Naive B cell (primary cell): Measurements from ENCODE around the gene ZP2. TPM values are rescaled to one million over a fixed set of nuclear protein-coding genes. Genes with fewer than 3 reads are reported as not detected.
"Not testable (repeated sequence)": the region's sequence is repeated elsewhere in the genome, so short reads cannot be mapped to it uniquely, and the experiment has no call there.

ENCODE experiments used
- ATAC-seq, 2 donors: fragments of 150-1000 bp; cut with Tn5 transposase; 2 replicates each; pipeline ENCODE4 v1.10.0; 2021; ENCODE audit warnings: low read depth in 2 of 2, mild to moderate bottlenecking in 2 of 2, moderate library complexity in 2 of 2
- DNase-seq: peaks from one replicate; pipeline ENCODE4 v3.0.0; 2022
- H3K27ac Mint-ChIP-seq, 6 donors: one replicate each; pipeline ENCODE4 v1.8.0; 2020 to 2022; ENCODE audit warnings: mild to moderate bottlenecking in 6 of 6, mixed read lengths in 6 of 6, moderate library complexity in 5 of 6, inconsistent platforms in 2 of 6
- H3K27me3 Mint-ChIP-seq, 3 donors: one replicate each; pipeline ENCODE4 v1.8.0; 2021 to 2022; ENCODE audit warnings: mixed read lengths in 3 of 3, mild to moderate bottlenecking in 1 of 3
- H3K36me3 Mint-ChIP-seq, 2 donors: one replicate each; pipeline ENCODE4 v1.8.0; 2020 to 2022; ENCODE audit warnings: mixed read lengths in 2 of 2, inconsistent platforms in 1 of 2, mild to moderate bottlenecking in 1 of 2
- H3K4me1 Mint-ChIP-seq, 3 donors: one replicate each; pipeline ENCODE4 v1.8.0; 2020 to 2022; ENCODE audit warnings: mixed read lengths in 3 of 3, inconsistent platforms in 1 of 3, mild to moderate bottlenecking in 1 of 3, moderate library complexity in 1 of 3
- H3K4me3 Mint-ChIP-seq, 8 donors: one replicate each; pipeline ENCODE4 v1.8.0; 2020 to 2022; ENCODE audit warnings: mild to moderate bottlenecking in 8 of 8, mixed read lengths in 8 of 8, moderate library complexity in 8 of 8, inconsistent platforms in 2 of 8
- H3K9me3 Mint-ChIP-seq, 7 donors: one replicate each; pipeline ENCODE4 v1.8.0; 2020 to 2022; ENCODE audit warnings: mixed read lengths in 7 of 7, mild to moderate bottlenecking in 5 of 7, inconsistent platforms in 2 of 7, moderate library complexity in 1 of 7
- polyA plus RNA-seq, 6 donors: library from polyadenylated mRNA; unstranded; fragments of 300-500 nt; fragmentation: Illumina TruSeq; gene quantifications; one replicate each; pipeline ENCODE4 v1.2.3, GENCODE V29; 2021; ENCODE audit warnings: low read depth in 6 of 6

Gene ZP2
- not detected for polyA plus RNA-seq

DNA sequence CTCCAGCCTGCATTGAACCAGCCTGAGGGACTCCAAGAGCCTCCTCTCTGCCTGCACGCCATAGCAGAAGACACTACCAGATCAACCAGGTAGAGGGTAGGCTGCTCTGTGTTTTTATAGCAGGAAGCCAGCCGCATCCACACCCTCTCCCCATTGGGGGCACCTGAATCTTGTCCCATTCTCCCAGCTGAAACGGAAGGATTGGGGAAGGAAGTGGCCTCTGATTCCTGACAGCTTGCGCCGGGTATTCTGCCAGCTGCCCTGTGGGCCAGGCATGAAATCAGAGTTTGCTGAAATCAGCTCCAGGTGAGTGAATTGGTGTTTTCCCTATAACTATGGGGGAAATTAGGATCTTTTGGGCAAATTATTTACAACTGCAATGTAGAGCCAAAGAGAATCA, at the start of gene ZP2:
ZP2 (minus strand) TSS at position 89 of the 400 bp plus-strand sequence; CDS start at position 62, 27 bp downstream.
- peak within 1 kb of the TSS in 1 of 8 donors; percentile 21 for H3K4me3 Mint-ChIP-seq
- no peaks in the 10 kb centered on the region for H3K4me1 Mint-ChIP-seq
- peaks cover 20 to 51% (median 27%) of the 10 kb centered on the region in 3 donors for H3K27me3 Mint-ChIP-seq
- H3K27ac Mint-ChIP-seq, result no peak within 1 kb of the TSS
- H3K36me3 Mint-ChIP-seq, result no peaks in the 10 kb centered on the region
- DNase-seq, result no peak
- H3K9me3 Mint-ChIP-seq, result no peaks in the 10 kb centered on the region
- ATAC-seq, result no peak

DNA sequence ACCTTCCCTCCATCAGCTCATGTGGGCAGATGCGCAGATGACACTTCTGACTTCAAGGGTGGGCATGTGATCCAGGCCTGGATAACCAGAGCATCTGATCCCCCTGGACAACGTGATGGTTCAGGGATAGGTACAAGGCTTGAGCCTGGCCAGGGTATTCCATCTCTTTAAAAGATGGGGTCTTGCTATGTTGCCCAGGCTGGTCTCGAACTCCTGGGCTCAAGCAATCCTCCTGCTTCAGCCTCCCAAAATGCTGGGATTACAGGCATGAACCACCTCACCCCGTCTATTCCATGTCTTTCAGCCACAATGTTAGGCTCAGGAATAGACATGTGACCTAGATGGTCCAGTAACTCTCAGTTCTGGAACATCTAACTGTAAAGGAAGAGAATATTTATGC, 45.9 kb upstream of the ZP2 start:
- Mint-ChIP-seq H3K27me3 (peaks cover 3 to 28% (median 20%) of the 10 kb centered on the region in 3 donors), H3K4me1 (peaks cover 1 to 6% (median 3%) of the 10 kb centered on the region in 3 donors), H3K9me3 (no peaks in the 10 kb centered on the region), H3K4me3 (no peak overlapping the region), H3K36me3 (peaks cover 0 to 5% of the 10 kb centered on the region in 2 donors), H3K27ac (no peak overlapping the region)
- ATAC-seq (no peak), DNase-seq (no peak)

DNA sequence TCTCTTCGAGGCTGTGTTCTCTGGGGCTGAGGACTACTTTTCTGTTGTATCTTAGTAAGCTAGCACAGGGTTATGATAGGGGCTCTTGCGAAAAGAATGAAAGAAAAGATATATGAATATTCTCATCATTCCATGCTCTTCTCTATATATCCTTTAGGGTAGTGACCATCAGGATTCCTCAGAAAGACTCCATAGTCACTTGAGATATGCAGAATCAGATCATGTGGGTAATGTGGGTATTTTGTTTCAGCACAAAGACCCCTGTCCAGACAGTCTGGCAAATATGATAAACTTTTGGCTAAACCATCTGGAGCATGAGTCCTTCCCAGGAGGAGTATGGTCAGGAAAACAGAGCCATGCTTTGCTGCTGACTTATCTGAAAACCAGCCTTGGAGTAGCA, 45.3 kb upstream of the ZP2 start:
- H3K4me1 Mint-ChIP-seq, result peaks cover 0 to 3% (median under 1%) of the 10 kb centered on the region in 3 donors
- DNase-seq (no peak), ATAC-seq (no peak)
- H3K36me3 Mint-ChIP-seq, result peaks cover 0 to 5% of the 10 kb centered on the region in 2 donors
- no peaks in the 10 kb centered on the region for H3K9me3 Mint-ChIP-seq
- H3K4me3 Mint-ChIP-seq, result no peak overlapping the region
- no peak overlapping the region for H3K27ac Mint-ChIP-seq
- peaks cover 4 to 29% (median 22%) of the 10 kb centered on the region in 3 donors for H3K27me3 Mint-ChIP-seq

DNA sequence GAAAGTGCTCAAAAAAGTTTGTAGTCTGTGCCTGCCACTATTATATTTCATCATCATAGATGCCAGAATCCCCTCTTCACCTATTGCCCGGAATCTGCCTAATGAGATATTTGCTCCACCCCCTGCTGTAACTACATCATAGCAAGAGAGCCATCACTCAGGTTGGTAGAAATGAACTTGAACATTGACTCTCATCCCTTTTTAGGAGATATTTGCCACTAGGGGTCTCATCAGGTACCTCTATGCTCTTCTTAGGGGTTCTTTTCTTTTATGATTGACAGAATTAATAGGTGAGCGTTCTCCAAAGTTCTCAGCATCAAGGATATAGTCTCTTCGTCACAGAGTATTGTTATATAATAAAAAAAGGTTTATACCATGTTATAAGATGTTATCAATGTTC, 42.1 kb upstream of the ZP2 start:
- Mint-ChIP-seq H3K4me3 (peak overlapping the region in 1 of 8 donors; percentile 1), H3K27ac (peak overlapping the region in 1 of 6 donors; percentile 44), H3K27me3 (peaks cover 8 to 31% (median 20%) of the 10 kb centered on the region in 3 donors), H3K36me3 (no peaks in the 10 kb centered on the region), H3K4me1 (peaks cover 15 to 21% (median 19%) of the 10 kb centered on the region in 3 donors), H3K9me3 (no peaks in the 10 kb centered on the region)
- ATAC-seq, result no peak
- no peak for DNase-seq

DNA sequence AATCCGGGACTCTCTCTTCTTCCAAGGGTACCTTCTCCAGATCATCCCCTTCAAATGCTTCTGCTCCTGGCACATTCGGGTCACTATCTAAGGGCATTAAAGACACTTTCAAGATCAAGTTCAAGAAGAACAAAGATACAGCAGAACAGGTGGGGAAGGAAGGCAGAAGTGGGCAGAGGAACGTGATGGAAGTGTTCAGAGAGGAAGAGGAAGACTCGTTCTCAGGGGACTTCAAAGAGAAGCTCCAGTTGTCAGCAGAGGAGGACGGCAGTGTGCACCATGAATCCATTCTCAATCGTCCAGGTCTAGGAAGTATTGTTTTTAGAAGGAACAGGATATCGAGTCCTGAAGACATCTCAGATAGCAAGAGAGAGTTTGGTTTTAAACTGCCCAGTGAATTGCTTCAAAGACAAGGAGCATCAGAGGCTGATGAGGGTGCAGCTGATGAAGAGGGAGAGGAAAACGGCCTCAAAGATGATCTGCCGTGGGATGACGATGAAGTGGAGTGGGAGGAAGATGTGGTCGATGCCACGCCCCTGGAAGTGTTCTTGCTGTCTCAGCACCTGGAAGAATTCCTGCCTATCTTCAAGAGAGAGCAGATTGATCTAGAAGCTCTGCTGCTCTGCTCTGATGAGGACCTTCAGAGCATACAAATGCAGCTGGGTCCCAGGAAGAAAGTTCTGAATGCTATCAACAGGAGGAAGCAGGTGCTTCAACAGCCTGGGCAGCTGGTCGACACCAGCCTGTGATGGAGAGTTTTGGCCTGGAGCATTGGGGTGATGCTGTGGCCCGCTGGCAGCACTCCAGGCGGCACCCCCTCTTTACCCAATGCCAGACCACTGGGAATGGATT, 38.9 kb upstream of the ZP2 start:
- Mint-ChIP-seq H3K9me3 (no peaks in the 10 kb centered on the region), H3K36me3 (no peaks in the 10 kb centered on the region), H3K4me3 (peak overlapping the region in 5 of 8 donors; percentile 22 to 75 (median 50)), H3K27me3 (peaks cover 8 to 18% (median 13%) of the 10 kb centered on the region in 3 donors), H3K4me1 (peaks cover 15 to 21% (median 19%) of the 10 kb centered on the region in 3 donors), H3K27ac (peak overlapping the region in 2 of 6 donors; percentile 6 to 14)
- ATAC-seq (peak; percentile 54 to 66), DNase-seq (no peak)

DNA sequence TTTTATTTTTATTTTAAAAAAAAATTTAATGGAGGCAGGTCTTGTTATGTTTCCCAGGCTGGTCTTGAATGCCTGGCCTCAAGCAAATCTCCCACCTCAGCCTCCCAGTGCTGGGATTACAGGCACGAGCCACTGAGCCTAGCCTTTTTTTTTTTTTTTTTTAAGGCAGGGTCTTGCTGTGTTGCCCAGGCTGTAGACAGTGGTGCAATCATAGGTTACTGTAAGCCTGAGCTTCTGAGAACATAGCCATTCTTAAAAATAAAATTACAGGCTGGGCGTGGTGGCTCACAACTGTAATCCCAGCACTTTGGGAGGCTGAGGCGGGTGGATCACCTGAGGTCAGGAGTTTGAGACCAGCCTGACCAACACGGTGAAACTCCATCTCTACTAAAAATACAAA, 36.8 kb upstream of the ZP2 start:
- Mint-ChIP-seq H3K27me3 (peaks cover 4 to 21% (median 16%) of the 10 kb centered on the region in 3 donors), H3K4me1 (peaks cover 15 to 21% (median 19%) of the 10 kb centered on the region in 3 donors)
- H3K27ac Mint-ChIP-seq, H3K9me3 Mint-ChIP-seq, H3K4me3 Mint-ChIP-seq, ATAC-seq, DNase-seq, H3K36me3 Mint-ChIP-seq: not testable (repeated sequence)

DNA sequence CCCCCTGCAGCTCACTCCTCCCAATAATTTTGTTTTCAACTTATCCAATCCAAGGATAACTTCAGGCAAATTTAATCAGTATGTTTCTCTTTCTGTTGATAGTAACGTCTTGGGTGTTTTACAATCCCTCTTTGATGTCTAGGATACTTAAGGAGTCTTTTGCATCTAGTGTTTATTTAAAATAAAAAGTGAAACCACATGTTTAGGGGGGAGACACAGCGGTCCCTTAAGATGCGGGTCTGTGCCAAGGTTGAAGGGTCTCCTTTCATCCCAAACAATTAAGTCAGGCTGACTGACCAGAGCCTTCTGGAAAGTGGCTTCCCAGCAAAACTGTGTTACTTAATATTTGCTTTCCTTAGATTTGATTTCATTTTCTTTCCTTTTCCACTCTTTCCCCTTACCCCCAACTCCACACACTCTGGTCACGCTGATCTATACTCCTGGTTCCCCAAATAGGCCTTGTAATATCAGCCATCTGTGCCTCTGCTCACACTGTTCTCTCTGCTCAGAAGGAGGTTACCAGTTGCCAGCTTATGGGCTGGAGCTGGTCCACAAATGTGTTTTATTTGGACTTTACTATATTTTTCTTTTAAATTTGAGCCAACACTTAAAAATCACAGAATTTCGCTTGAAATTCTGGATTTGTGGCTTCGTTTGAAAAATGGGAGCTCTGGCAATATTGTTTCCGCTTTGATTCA, 33.3 kb upstream of the ZP2 start:
- no peaks in the 10 kb centered on the region for H3K36me3 Mint-ChIP-seq
- peaks cover under 1 to 2% (median 1%) of the 10 kb centered on the region in 3 donors for H3K4me1 Mint-ChIP-seq
- H3K4me3 Mint-ChIP-seq, result no peak overlapping the region

DNA sequence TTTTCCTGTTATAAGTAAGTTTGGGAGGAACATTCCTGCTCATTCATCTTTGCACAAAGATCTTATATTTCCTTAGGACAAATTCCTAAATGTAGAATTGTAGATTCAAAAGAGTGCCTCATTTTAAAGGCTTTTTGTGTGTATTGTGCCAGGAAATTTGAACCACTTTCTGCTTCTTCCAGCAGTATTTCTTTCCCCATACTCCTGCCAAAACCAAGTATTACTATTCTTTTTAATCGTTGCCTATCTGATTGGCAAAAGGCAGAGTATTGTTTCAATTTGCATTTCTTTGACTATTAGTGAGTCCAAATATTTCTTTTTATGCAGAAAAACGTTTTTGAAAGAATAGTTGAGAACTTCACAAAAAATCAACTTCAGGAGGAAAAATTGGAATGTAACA, 31.4 kb upstream of the ZP2 start:
- no peaks in the 10 kb centered on the region for H3K4me1 Mint-ChIP-seq
- DNase-seq (no peak), ATAC-seq (no peak)
- H3K9me3 Mint-ChIP-seq, result no peaks in the 10 kb centered on the region
- no peak overlapping the region for H3K27ac Mint-ChIP-seq
- no peaks in the 10 kb centered on the region for H3K36me3 Mint-ChIP-seq
- H3K4me3 Mint-ChIP-seq, result no peak overlapping the region
- peaks cover 0 to 20% (median 8%) of the 10 kb centered on the region in 3 donors for H3K27me3 Mint-ChIP-seq

More for the DNA sequence above, 33.3 kb upstream of the ZP2 start:
- Mint-ChIP-seq H3K27ac (no peak overlapping the region), H3K27me3 (peaks cover 0 to 20% (median 8%) of the 10 kb centered on the region in 3 donors), H3K9me3 (no peaks in the 10 kb centered on the region)
- ATAC-seq, result no peak
- no peak for DNase-seq

DNA sequence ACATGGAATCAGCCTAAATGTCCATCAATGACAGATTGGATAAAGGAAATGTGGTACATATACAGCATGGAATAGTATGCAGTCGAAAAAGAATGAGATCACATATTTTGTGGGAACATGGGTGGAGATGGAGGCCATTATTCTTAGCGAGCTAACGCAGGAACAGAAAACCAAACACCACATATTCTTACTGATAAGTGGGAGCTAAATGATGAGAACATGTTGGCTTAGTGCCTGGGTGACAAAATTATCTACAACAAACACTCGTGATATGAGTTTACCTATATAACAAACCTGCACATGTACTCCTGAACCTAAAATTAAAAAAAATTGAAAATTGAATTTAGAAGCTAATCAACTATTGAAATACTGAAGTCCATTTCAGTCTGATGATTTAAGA, 28.3 kb upstream of the ZP2 start:
- Mint-ChIP-seq H3K4me1 (no peaks in the 10 kb centered on the region), H3K27me3 (peaks cover under 1 to 25% (median 18%) of the 10 kb centered on the region in 3 donors), H3K4me3 (no peak overlapping the region), H3K9me3 (peaks cover 0 to 3% (median 0%) of the 10 kb centered on the region in 7 donors), H3K27ac (no peak overlapping the region), H3K36me3 (no peaks in the 10 kb centered on the region)
- DNase-seq, result no peak
- ATAC-seq, result no peak

DNA sequence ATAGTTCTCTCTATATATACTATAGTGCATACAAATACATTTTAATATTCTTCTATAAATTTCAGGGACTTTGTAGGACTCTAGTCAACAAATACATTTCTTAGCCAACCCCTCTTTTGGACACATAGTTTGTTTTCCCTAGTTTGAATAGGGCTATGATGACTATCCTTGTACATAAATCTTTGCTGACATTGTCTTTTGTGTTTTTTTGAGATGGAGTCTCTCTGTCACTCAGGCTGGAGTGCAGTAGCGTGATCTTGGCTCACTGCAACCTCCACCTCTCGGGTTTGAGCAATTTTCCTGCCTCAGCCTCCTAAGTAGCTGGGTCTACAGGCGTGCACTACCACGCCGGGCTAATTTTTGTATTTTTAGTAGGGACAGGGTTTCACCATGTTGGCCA, 25.5 kb upstream of the ZP2 start:
- H3K4me1 Mint-ChIP-seq, result no peaks in the 10 kb centered on the region

DNA sequence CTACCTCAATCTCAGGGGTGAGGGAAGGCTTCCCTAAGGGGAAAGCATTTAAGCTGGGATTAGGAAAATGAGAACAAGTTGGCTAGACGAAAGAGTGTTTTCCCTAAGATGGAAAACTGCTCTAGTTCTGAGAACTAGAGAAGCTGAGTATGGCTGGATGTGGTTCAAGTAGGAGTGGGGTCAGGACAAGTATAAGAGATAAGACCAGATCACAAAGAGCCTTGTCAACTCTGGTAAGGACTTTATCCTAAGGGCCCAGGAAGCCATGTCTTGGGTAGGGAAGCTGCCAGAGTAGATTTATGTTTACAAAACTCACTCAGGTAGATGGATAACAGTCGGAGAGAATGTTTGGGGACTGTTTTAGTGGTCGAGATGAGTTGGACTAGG, 23.8 kb upstream of the ZP2 start:
- ATAC-seq, result no peak
- peaks cover 0 to 4% (median 3%) of the 10 kb centered on the region in 7 donors for H3K9me3 Mint-ChIP-seq
- no peak for DNase-seq
- no peaks in the 10 kb centered on the region for H3K36me3 Mint-ChIP-seq
- no peak overlapping the region for H3K27ac Mint-ChIP-seq
- H3K4me3 Mint-ChIP-seq, result no peak overlapping the region
- no peaks in the 10 kb centered on the region for H3K4me1 Mint-ChIP-seq
- H3K27me3 Mint-ChIP-seq, result peaks cover 22 to 52% (median 52%) of the 10 kb centered on the region in 3 donors

More for the DNA sequence above, 25.5 kb upstream of the ZP2 start:
- no peak overlapping the region for H3K4me3 Mint-ChIP-seq
- H3K27me3 Mint-ChIP-seq, result peaks cover 22 to 43% (median 36%) of the 10 kb centered on the region in 3 donors
- DNase-seq (no peak), ATAC-seq (no peak)
- H3K9me3 Mint-ChIP-seq, result peaks cover 0 to 4% (median 3%) of the 10 kb centered on the region in 7 donors
- H3K27ac Mint-ChIP-seq, result no peak overlapping the region
- no peaks in the 10 kb centered on the region for H3K36me3 Mint-ChIP-seq

DNA sequence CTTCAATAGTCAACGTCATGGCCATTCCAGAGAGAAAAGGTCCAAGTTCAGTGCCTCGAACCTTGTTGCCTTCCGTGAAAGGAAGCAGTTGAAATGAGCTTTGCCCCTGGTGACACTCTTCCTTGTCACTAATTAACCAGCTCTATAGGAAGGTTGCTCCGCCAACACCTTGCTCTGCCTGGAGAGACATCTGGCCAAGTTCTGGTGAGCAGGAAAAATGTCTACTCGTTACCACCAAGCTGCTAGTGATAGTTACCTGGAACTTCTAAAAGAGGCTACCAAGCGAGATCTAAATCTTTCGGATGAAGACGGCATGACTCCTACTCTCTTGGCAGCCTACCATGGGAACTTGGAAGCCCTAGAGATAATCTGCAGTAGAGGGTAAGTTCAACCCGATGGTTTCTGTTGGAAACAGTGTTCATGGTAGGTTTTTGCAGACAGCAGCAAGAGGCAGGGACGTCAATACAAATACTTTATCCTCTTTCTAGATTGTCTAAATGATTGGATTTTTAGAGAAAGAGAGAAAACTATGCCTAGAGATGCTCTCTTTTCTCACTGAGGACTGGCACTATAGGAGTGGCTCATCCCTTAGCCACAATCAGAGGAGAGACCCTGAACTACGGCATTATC, 22.3 kb upstream of the ZP2 start, which contains the start of gene ANKS4B:
ANKS4B (plus strand) TSS at position 179 of the 630 bp plus-strand sequence; CDS start at position 218, 39 bp downstream.
- no peaks in the 10 kb centered on the region for H3K4me1 Mint-ChIP-seq
- peak within 1 kb of the TSS in 1 of 6 donors; percentile 19 for H3K27ac Mint-ChIP-seq
- H3K4me3 Mint-ChIP-seq, result no peak within 1 kb of the TSS
- H3K27me3 Mint-ChIP-seq, result peaks cover 26 to 64% (median 63%) of the 10 kb centered on the region in 3 donors
- ATAC-seq, result no peak
- no peak for DNase-seq
- peaks cover 0 to 4% (median 3%) of the 10 kb centered on the region in 7 donors for H3K9me3 Mint-ChIP-seq
- H3K36me3 Mint-ChIP-seq, result no peaks in the 10 kb centered on the region

DNA sequence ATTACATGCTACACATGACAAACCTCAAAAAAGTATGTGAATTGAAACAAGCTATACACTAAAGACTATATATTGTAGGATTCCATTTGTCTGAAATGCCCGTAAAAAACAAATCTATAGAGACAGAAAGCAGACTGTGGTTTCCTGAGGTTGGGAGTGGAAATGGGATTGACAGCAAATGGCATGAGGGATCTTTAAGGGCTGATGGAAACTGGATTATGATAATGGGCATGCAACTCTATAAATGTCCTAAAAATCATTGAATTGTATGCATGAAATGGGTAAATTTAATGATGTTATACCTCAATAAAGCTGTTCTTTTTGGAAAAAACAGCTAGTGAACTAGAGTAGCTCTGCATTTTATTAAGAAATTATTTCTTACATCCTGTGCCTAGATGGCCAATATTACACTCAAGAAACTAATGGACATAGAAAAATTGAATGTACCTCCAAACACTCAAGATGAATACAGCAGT, 21.7 kb upstream of the ZP2 start:
- ATAC-seq (no peak), DNase-seq (no peak)
- no peaks in the 10 kb centered on the region for H3K36me3 Mint-ChIP-seq
- H3K4me3 Mint-ChIP-seq, result no peak overlapping the region
- H3K4me1 Mint-ChIP-seq, result no peaks in the 10 kb centered on the region
- peaks cover 0 to 4% (median 3%) of the 10 kb centered on the region in 7 donors for H3K9me3 Mint-ChIP-seq
- H3K27ac Mint-ChIP-seq, result no peak overlapping the region
- H3K27me3 Mint-ChIP-seq, result peaks cover 27 to 70% (median 68%) of the 10 kb centered on the region in 3 donors
